Right lobe of liver (tissue), 4 donors: Measurements from ENCODE around the gene BMP8A.
"Not testable (repeated sequence)": the region's sequence is repeated elsewhere in the genome, so short reads cannot be mapped to it uniquely, and the experiment has no call there.

Experiments
- CTCF ChIP-seq, 4 donors: fragments of 200-600 bp in 3 of 4; fragments of 450-650 bp in 1 of 4; IDR thresholded peaks; one replicate each; pipeline versions ENCODE4 v1.5.1 to v1.8.0; 2016 to 2022; ENCODE audit warnings: antibody characterized with exemption in 4 of 4, mild to moderate bottlenecking in 2 of 4
- POLR2A ChIP-seq: fragments of 450-650 bp; IDR thresholded peaks from one replicate; pipeline ENCODE4 v1.6.1; 2017; ENCODE audit warnings: antibody characterized with exemption, mild to moderate bottlenecking
- donor health status: DM: no; HTN: no; CAD: no.
- donor health status: DM: no; HTN: no; CAD: no.
- donor health status: DM: no; HTN: yes; CAD: no.

- not testable (repeated sequence) for TF ChIP-seq CTCF (IDR thresholded peaks at IDR 0.05); POLR2A
Observed at GRCh38 chr1:39519376-39519775, 27.9 kb downstream of the BMP8A start.
